Embryonic facial prominence (tissue), 1 donor: ENCODE results near the gene IFNA17.
"Not testable (repeated sequence)": the region's sequence is repeated elsewhere in the genome, so short reads cannot be mapped to it uniquely, and the experiment has no call there.

ENCODE experiments used
- DNase-seq: peaks from one replicate; pipeline ENCODE4 v3.0.0-alpha.2; 2016; ENCODE audit errors: extremely low spot score

Gene IFNA17

DNA sequence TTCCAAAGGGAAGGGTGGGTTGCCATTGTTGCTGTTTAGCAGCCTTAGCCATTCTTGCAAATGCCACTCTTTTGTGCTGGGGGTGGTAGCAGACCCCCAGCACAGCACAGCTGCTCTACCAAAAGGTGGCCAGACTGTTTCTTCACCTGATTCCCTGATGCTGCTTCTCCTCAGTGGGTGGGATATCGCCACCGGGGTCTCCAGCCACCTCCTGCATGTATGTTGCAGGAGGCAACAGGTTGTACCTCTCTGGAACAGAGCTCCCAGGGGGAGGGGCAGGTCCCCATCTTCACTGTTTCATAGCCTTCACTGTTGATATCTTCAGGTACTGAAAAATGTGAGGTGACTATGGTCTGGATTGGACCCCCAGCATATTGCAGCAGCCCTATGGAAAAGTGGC is 17.2 kb downstream of the IFNA17 start:
- not testable (repeated sequence) for DNase-seq

DNA sequence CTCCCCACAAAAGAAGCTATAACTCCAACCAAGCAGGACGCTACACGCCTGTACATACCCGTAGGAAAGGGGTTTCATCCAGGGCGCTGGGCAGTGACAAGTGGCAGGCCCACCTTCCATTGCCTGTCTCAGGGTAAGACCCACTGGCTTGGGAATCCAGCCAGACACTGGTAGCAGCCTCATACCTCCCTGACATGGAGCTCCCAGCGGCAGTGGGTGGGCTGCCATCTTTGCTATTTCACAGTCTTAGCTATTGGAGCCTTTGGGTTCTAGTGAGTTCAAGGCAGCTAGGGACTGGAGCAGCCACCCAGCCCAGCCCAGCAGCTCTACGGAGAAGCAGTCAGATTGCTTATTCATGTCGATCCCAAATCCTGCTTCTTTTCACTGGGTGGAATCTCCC is 17.7 kb downstream of the IFNA17 start:
- no peak for DNase-seq

DNA sequence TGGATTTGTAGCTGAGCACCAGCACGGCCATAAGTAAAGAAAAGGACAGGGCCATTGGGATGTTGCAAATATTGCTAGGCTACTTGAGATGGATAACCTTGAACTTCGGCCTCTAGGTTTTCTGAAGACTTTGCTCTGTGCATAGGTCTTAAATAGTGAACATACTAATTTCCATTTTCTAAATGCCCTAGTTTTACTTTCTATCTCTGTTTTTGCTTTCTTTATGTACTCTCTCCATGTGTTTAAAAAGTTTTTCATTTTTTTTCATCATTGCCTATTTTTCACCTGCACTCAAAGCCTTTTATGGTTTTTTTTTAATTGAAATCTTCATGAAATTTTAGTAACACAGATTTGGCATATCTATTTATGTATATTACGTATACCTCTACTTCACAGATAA is 21.0 kb downstream of the IFNA17 start, which contains the start of gene IFNA10:
IFNA10 (minus strand) TSS at position 101 of the 400 bp plus-strand sequence; CDS start at position 55, 46 bp downstream.
- not testable (repeated sequence) for DNase-seq

DNA sequence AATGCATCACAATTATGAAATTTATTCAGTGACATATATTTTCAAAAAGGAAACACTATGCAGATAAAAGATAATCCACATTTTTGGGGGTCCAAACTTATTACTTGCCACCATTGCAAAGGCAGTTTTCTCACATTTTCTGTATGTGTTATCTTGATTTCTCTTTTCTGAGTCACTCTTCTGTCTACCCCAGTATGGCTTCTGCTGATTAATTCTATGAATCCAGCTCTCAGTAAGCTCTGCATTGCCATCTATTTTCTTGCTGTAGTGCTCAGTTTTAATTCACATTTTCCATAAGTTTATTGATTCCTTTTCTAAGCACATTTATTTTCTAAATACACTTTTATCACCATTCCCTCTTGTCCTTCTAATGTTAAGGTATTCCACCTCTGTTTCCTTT is 22.8 kb downstream of the IFNA17 start:
- DNase-seq: no peak

DNA sequence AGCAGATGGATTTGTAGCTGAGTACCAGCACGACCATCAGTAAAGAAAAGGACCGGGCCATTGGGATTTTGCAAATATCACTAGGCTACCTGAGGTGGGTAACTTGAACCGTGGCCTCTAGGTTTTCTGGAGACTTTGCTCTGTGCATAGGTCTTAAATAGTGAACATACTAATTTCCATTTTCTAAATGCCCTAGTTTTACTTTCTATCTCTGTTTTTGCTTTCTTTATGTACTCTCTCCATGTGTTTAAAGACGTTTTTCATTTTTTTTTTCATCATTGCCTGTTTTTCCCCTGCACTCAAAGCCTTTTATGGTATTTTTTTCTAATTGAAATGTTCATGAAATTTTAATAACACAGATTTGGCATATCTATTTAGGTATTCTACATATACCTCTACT is 25.9 kb downstream of the IFNA17 start, which contains the start of gene IFNA7:
IFNA7 (minus strand) TSS at position 101 of the 400 bp plus-strand sequence; CDS start at position 61, 40 bp downstream.
- not testable (repeated sequence) for DNase-seq

DNA sequence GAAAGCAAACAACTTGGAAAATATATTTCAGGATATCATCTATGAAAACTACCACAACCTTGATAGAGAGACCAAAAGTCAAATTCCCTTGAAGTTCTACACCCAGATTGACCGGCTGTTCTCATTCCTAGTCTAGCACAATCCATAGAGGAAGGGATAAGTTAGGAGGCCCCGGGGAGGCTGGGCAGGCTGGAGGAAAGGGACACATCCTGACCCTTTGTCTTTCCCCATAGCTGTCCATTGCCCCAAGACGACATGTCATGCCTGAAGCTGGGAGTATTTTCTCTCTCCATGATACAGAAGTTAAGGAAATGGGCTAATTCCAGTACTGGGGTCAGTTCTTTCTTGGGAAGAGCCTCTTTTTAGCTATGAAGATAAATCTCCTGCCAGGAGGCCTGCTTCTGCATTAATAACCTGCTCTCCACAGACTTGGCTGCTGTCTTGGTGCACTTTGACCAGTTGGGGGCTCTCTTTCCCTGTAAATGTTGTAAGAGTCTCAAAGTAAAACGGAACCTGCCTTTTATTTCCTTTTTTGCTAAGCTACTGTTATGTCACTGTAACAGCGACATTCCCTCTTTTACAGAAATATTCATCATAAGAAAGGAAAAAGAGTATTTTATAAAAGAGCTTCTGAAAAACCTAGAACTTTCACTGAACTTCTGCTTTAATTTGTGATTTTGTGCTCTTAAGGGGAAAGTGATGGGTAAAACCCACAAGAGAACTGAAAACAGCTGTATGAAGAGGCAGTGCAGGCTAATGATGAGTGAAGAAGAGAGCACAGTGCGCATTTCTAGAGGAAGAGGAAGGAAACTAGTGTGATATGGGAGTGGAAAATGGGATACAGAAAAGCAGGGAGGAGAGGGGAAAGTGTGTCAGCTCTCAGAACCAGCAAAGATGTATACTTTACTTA is 32.9 kb downstream of the IFNA17 start:
- DNase-seq: not testable (repeated sequence)

DNA sequence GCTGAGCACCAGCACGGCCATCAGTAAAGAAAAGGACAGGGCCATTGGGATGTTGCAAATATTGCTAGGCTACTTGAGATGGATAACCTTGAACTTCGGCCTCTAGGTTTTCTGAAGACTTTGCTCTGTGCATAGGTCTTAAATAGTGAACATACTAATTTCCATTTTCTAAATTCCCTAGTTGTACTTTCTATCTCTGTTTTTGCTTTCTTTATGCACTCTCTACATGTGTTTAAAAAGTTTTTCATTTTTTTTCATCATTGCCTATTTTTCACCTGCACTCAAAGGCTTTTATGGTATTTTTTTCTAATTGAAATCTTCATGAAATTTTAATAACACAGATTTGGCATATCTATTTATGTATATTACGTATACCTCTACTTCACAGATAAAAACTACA is 40.5 kb downstream of the IFNA17 start, which contains the start of gene IFNA4:
IFNA4 (minus strand) TSS at position 101 of the 400 bp plus-strand sequence; CDS start at position 45, 56 bp downstream.
- not testable (repeated sequence) for DNase-seq

DNA sequence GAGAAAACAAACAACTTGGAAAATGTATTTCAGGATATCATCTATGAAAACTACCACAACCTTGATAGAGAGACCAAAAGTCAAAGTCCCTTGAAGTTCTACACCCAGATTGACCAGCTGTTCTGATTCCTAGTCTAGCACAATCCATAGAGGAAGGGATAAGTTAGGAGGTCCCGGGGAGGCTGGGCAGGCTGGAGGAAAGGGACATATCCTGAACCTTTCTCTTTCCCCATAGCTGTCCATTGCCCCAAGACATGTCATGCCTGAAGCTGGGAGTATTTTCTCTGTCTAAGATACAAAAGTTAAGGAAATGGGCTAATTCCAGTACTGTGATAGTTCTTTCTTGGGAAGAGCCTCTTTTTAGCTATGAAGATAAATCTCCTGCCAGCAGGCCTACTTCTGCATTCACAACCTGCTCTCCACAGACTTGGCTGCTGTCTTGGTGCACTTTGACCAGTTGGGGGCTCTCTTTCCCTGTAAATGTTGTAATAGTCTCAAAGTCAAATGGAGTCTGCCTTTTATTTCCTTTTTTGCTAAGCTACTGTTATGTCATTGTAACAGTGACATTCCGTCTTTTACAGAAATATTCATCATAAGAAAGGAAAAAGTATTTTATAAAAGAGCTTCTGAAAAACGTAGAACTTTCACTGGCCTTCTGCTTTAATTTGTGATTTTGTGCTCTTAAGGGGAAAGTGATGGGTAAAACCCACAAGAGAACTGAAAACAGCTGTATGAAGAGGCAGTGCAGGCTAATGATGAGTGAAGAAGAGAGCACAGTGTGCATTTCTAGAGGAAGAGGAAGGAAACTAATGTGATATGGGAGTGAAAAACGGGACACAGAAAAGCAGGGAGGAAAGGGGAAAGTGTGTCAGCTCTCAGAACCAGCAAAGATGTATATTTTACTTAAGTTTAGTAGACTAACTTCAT is 44.9 kb downstream of the IFNA17 start:
- not testable (repeated sequence) for DNase-seq
